Measurements from ENCODE around the gene PPP6R3. TPM values are rescaled to one million over a fixed set of nuclear protein-coding genes. Genes with fewer than 3 reads are reported as not detected.

The PPP6R3 gene
- total RNA-seq, 3 donors from 2014 or later (not counting 1 experiment from before 2014, with no cell fraction given), result 148 to 176 (median 149) TPM

- ATAC-seq, result no peak
- H3K27ac ChIP-seq (ENCODE audit: low read length), result no peak overlapping the region
- Mint-ChIP-seq H3K4me1 (peaks cover 77 to 78% of the 10 kb centered on the region in 2 donors), H3K27me3 (ENCODE audit: low read depth in 2 of 2) (no peaks in the 10 kb centered on the region), H3K36me3 (no peaks in the 10 kb centered on the region), H3K27ac (peak overlapping the region; percentile 45 to 64), H3K4me3 (no peak overlapping the region), H3K9me3 (no peaks in the 10 kb centered on the region)
- TF ChIP-seq, protein P1, sequence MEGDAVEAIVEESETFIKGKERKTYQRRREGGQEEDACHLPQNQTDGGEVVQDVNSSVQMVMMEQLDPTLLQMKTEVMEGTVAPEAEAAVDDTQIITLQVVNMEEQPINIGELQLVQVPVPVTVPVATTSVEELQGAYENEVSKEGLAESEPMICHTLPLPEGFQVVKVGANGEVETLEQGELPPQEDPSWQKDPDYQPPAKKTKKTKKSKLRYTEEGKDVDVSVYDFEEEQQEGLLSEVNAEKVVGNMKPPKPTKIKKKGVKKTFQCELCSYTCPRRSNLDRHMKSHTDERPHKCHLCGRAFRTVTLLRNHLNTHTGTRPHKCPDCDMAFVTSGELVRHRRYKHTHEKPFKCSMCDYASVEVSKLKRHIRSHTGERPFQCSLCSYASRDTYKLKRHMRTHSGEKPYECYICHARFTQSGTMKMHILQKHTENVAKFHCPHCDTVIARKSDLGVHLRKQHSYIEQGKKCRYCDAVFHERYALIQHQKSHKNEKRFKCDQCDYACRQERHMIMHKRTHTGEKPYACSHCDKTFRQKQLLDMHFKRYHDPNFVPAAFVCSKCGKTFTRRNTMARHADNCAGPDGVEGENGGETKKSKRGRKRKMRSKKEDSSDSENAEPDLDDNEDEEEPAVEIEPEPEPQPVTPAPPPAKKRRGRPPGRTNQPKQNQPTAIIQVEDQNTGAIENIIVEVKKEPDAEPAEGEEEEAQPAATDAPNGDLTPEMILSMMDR (IDR thresholded peaks at IDR 0.05), result no peak
- H3K27me3 ChIP-seq (ENCODE audit: control insufficient read depth, insufficient read depth, low read length), result no peaks in the 10 kb centered on the region
- no peak for DNase-seq
- H3K9me3 ChIP-seq (ENCODE audit: control insufficient read depth, insufficient read depth, low read length), result no peaks in the 10 kb centered on the region
- 82% methylated on average over 2 of the region's 2 CpGs for WGBS (ENCODE audit: insufficient coverage)
- H3K4me3 ChIP-seq (ENCODE audit: low read length), result no peak overlapping the region
- intact Hi-C loops (cut with micrococcal nuclease), result no loop called here
- H3K36me3 ChIP-seq (ENCODE audit: control insufficient read depth, insufficient read depth, low read length), result no peaks in the 10 kb centered on the region
- H3K4me1 ChIP-seq (ENCODE audit: control insufficient read depth, insufficient read depth, low read length), result peaks cover 39% of the 10 kb centered on the region
Observed at GRCh38 chr11:68498321-68498720, 37.8 kb downstream of the PPP6R3 start.

DNA sequence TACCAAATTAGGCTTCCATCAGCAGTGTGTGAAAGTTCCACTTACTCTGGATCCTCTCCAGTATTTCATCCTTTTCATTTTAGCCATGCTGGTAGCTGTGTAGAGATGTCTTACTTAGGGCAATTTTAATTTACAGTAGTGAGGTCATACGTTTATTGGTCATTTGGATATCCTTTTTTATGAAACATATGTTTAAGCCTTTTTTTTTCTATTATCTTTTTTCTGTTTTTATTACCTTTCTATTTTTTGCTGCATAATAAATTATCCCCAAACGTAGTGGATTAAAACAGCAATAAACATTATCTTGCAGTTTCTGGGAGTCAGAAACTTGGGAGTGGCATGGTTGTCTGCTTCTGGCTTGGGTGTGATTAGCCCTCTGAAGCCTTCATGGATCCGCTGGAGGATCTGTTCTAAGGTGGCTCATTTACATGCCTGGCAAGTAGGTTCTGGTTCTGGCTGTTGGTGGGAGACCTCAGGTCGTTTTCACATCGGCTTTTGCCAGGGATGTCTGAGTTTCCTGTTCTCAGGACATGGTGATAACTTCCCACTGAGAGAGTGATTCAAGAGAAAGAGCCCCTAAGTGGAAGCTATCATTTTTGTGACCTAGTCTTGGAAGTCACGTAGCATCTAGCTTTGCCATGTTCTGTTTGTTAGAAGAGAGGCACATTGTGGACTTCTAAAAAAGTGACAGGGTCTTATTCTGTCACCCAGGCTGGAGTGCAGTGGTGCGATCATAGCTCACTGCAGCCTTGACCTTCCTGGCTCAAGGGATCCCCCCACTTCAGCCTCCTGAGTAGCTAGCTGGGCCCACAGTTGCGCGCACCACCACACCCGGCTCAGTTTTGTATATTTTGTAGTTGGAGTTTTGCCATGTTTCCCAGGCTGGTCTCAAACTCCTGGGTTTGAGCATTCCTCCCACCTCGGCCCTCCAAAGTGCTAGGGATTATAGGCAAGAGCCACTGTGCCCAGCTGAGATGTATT is 38.6 kb downstream of the PPP6R3 start:
- Mint-ChIP-seq H3K36me3 (no peaks in the 10 kb centered on the region), H3K4me3 (peak overlapping the region; percentile 9), H3K27me3 (ENCODE audit: low read depth in 2 of 2) (no peaks in the 10 kb centered on the region), H3K4me1 (peaks cover 83 to 86% of the 10 kb centered on the region in 2 donors), H3K9me3 (no peaks in the 10 kb centered on the region), H3K27ac (peak overlapping the region; percentile 45 to 64)
- Histone ChIP-seq H3K4me1 (ENCODE audit: control insufficient read depth, insufficient read depth, low read length) (peaks cover 40% of the 10 kb centered on the region), H3K27ac (ENCODE audit: low read length) (no peak overlapping the region), H3K9me3 (ENCODE audit: control insufficient read depth, insufficient read depth, low read length) (no peaks in the 10 kb centered on the region), H3K4me3 (ENCODE audit: low read length) (no peak overlapping the region), H3K36me3 (ENCODE audit: control insufficient read depth, insufficient read depth, low read length) (no peaks in the 10 kb centered on the region), H3K27me3 (ENCODE audit: control insufficient read depth, insufficient read depth, low read length) (no peaks in the 10 kb centered on the region)
- DNase-seq (no peak), ATAC-seq (no peak)
- TF ChIP-seq, protein P1 (IDR thresholded peaks at IDR 0.05), result no peak
- 72% methylated on average over 6 of the region's 11 CpGs for WGBS (ENCODE audit: insufficient coverage)
- intact Hi-C loops (cut with micrococcal nuclease), result no loop called here

- 83% methylated on average over 2 of the region's 2 CpGs for WGBS (ENCODE audit: insufficient coverage)
- no peak for DNase-seq
- Histone ChIP-seq H3K4me3 (ENCODE audit: low read length) (no peak overlapping the region), H3K27me3 (ENCODE audit: control insufficient read depth, insufficient read depth, low read length) (no peaks in the 10 kb centered on the region), H3K27ac (ENCODE audit: low read length) (no peak overlapping the region), H3K36me3 (ENCODE audit: control insufficient read depth, insufficient read depth, low read length) (no peaks in the 10 kb centered on the region), H3K4me1 (ENCODE audit: control insufficient read depth, insufficient read depth, low read length) (peaks cover 40% of the 10 kb centered on the region), H3K9me3 (ENCODE audit: control insufficient read depth, insufficient read depth, low read length) (no peaks in the 10 kb centered on the region)
- peak overlapping the region; percentile 47 to 64 for H3K27ac Mint-ChIP-seq
- H3K9me3 Mint-ChIP-seq, result no peaks in the 10 kb centered on the region
- H3K36me3 Mint-ChIP-seq, result no peaks in the 10 kb centered on the region
- TF ChIP-seq, protein P1 (IDR thresholded peaks at IDR 0.05), result no peak
- H3K4me3 Mint-ChIP-seq, result peak overlapping the region; percentile 25
- no peaks in the 10 kb centered on the region for H3K27me3 Mint-ChIP-seq (ENCODE audit: low read depth in 2 of 2)
- ATAC-seq, result no peak
- H3K4me1 Mint-ChIP-seq, result peaks cover 84 to 87% of the 10 kb centered on the region in 2 donors
- intact Hi-C loops (cut with micrococcal nuclease), result no loop called here
Observed at GRCh38 chr11:68500206-68500605, 39.7 kb downstream of the PPP6R3 start.
